OCI-LY7 (cell line): ENCODE measurements around the gene CETN1.

Experiments
- CTCF ChIP-seq: fragments of 200-600 bp; sonication (generic); conservative IDR thresholded peaks from 2 replicates; pipeline ENCODE4 v1.5.1; 2014; ENCODE audit warnings: mild to moderate bottlenecking, antibody characterized with exemption, low read length, moderate library complexity, mixed read lengths
- EZH2phosphoT487 ChIP-seq: fragments of 200-600 bp; sonication (generic); IDR thresholded peaks from 2 replicates; pipeline ENCODE4 v1.6.1; 2018; ENCODE audit warnings: low read depth, borderline replicate concordance, mild to moderate bottlenecking, mixed run types, antibody characterized with exemption, low read length, moderate library complexity, mixed read lengths

GRCh38 chr18:551404-552061 lies 28.6 kb upstream of the CETN1 start:
- TF ChIP-seq CTCF (no peak), EZH2phosphoT487 (no peak)
